ENCODE data around the gene KIF25.

Gene KIF25

GRCh38 chr6:168091381-168092264, 94.2 kb downstream of the KIF25 start:
- no peak for ATAC-seq

GRCh38 chr6:168092541-168092940, 95.1 kb downstream of the KIF25 start:
- no peak for ATAC-seq

DNA sequence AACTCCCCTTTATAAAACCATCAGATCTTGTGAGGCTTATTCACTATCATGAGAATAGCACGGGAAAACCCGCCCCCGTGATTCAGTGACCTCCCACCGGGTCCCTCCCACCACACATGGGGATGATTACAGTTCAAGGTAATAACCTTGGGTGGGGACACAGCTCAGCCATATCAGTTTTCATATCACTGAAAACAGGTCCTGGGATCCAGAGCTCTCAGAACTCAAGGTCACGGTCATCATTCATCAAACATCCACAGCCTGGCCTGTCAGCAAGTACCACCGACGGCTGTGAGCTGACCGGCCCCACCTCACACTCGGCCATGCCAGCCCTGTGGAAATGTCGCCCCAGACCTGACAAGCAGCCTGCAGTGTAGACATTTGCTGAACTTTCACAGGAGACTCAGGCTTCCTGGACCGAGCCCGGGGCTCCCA, 95.6 kb downstream of the KIF25 start:
- no peak for ATAC-seq

DNA sequence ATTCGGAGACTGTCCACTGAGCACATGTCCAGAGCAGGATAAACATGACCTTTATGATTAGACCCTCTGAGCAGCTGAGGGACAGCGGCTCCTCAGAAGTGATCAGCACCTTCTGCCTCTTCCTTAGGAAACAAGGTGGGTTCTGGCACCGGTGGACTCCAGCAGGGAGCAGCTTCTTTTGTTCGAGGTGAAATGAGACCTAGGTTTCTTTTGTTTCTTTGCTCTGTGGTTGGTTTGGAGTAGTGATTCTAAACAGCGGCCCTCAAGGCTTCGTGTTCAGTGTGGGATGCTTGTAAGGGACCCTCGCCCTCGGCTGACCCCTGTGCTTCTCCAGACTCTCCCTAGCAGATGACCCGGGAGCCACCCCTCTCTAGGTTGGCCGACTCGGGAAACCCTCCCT, 96.2 kb downstream of the KIF25 start:
- no peak for ATAC-seq

Measured in activated CD4-positive, CD25-positive, alpha-beta regulatory T cell treated with anti-CD3 and anti-CD28 coated beads, Interleukin-2, amount 50 U/mL, for 24 hours (primary cell).